Lower leg skin (tissue), 4 donors: ENCODE data around the gene BFSP2. TPM values are rescaled to one million over a fixed set of nuclear protein-coding genes. Genes with fewer than 3 reads are reported as not detected.
"Not testable (repeated sequence)": the region's sequence is repeated elsewhere in the genome, so short reads cannot be mapped to it uniquely, and the experiment has no call there.

Experiments
- DNase-seq, 2 donors: peaks; one replicate each; pipeline ENCODE4 v3.0.0-alpha.2; 2019; ENCODE audit warnings: low spot score in 2 of 2
- H3K4me3 ChIP-seq: fragments of 200-600 bp; sonication (generic); 2 replicates; pipeline ENCODE4 v1.5.1; 2017; ENCODE audit warnings: mild to moderate bottlenecking, low read depth; ENCODE audit not compliant: poor library complexity, severe bottlenecking
- POLR2A ChIP-seq, 2 donors: fragments of 450-650 bp; IDR thresholded peaks; one replicate each; pipeline ENCODE4 v1.6.1; 2016 to 2017; ENCODE audit warnings: antibody characterized with exemption in 2 of 2, mild to moderate bottlenecking in 1 of 2, moderate library complexity in 1 of 2
- WGBS, 2 donors: methylation state at CpG; one replicate each; pipeline ENCODE4 v1.1.5; 2018; 5-methylcytosine and 5-hydroxymethylcytosine counted together
- intact Hi-C: fragments of 100-400 bp; cut with DNase I; formaldehyde crosslinking; loops from one replicate; pipeline ENCODE4 v1.15.0; 2023; ENCODE audit warnings: low total_unique reads
- total RNA-seq, 4 donors: library from RNA; depleted of rRNA; stranded (reverse); fragments of >200 nt; gene quantifications; one replicate each; pipeline ENCODE4 v1.1.0, GENCODE V29; 2016
- TF ChIP-seq, protein P1 (sequence below), 3 donors: fragments of 450-650 bp; IDR thresholded peaks; one replicate each; pipeline ENCODE4 v1.5.1; 2016; ENCODE audit warnings: antibody characterized with exemption in 3 of 3, mild to moderate bottlenecking in 3 of 3, moderate library complexity in 2 of 3

Gene BFSP2
- total RNA-seq, 4 donors from 2014 or later, result not detected

DNA sequence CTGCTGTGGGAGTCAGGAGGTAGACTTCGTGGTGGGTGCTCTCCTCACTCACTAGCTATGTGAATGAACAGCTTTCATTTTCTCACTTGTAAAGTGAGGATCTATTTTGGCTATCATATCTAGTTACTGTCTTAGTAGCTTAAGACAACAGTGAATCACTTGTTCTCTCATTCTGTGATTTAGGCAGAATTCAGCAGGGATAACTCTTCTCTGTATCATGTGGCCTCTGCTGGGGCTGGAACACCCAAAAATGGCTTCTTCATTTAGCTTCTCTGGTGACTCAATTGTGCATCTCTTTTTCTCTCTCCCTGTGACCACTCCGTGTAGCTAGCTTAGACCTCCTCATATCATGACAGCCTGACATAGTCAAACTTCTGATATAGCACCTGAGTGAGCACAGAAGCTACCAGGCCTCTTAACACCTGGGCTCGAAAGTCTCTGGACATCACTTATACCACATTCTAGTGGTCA, 68.4 kb downstream of the BFSP2 start:
- no peak overlapping the region for H3K4me3 ChIP-seq
- WGBS, 2 donors, result 76 to 83% methylated on average over 3 of the region's 3 CpGs
- DNase-seq, result no peak
- intact Hi-C loops, result no loop called here
- TF ChIP-seq, protein P1, sequence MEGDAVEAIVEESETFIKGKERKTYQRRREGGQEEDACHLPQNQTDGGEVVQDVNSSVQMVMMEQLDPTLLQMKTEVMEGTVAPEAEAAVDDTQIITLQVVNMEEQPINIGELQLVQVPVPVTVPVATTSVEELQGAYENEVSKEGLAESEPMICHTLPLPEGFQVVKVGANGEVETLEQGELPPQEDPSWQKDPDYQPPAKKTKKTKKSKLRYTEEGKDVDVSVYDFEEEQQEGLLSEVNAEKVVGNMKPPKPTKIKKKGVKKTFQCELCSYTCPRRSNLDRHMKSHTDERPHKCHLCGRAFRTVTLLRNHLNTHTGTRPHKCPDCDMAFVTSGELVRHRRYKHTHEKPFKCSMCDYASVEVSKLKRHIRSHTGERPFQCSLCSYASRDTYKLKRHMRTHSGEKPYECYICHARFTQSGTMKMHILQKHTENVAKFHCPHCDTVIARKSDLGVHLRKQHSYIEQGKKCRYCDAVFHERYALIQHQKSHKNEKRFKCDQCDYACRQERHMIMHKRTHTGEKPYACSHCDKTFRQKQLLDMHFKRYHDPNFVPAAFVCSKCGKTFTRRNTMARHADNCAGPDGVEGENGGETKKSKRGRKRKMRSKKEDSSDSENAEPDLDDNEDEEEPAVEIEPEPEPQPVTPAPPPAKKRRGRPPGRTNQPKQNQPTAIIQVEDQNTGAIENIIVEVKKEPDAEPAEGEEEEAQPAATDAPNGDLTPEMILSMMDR (IDR thresholded peaks at IDR 0.05), result no peak
- TF ChIP-seq POLR2A (IDR thresholded peaks at IDR 0.05), result no peak

DNA sequence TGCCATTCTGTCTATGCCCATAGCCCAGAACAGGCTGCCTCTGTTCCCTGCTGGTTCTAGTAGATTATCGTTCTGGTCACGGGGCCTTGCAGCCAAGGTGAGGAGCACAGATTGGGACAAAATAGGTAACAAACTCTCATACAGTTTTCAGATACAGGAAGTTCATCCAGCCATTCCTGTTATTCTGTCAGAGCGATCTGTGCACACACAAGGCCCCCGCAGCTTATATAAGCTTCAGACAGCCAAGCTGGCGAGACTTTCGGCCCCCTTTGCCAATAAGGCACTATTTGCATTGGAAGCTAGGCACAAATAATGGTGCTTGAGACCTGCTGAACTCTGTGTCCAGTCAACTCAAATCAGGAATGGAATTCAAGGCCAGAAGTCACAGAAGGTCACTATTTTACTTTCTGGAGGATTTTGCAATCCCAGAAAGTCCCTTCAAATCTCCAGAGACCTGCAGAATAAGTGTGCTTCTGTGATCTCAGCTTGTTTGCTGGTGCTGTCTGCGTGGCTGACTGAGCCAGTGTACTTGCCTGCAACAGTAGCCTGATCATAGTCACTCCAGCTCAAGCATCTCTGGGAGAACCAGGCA, 69.4 kb downstream of the BFSP2 start:
- H3K4me3 ChIP-seq, result no peak overlapping the region
- WGBS, 2 donors, result 63 to 85% methylated on average over 7 of the region's 7 CpGs
- intact Hi-C loops, result no loop called here
- no peak for DNase-seq
- TF ChIP-seq, protein P1 (IDR thresholded peaks at IDR 0.05), result no peak
- no peak for TF ChIP-seq POLR2A (IDR thresholded peaks at IDR 0.05)

DNA sequence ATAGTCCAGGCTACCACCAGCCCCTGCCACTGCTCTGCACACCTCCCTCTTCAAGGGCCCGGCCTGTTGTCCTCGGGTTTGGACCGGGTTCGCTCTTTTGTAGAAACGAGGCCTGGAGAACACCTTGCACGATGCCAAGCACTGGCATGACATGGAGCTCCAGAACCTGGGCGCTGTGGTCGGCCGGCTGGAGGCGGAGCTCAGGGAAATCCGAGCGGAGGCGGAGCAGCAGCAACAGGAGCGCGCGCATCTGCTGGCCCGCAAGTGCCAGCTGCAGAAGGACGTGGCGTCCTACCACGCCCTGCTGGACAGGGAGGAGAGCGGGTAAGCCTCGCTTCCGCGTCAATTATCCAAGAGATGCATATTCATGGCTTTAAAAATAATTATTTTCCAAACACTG, 72.4 kb downstream of the BFSP2 start:
- no peak overlapping the region for H3K4me3 ChIP-seq
- 71 to 75% methylated on average over 24 of the region's 24 CpGs for WGBS, 2 donors

DNA sequence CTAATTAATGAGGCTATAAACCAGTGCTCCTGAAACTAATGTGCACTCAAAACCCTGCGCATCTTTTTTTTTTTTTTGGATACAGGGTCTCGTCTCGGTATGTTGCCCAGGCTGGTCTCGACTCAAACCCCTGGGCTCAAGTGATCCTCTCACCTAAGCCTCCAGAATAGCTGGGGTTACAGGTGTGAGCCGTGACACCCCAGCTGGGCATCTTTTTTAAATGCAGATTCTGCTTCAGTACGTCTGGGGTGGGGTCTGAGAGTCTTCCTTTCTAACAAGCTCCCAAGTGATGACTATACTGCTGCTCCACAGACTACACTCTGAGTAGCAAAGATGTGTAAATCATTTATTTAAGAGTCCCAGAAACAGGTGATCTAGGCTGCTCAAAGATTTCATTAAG, 73.0 kb downstream of the BFSP2 start:
- intact Hi-C loops, result no loop called here
- TF ChIP-seq, protein P1 (IDR thresholded peaks at IDR 0.05), result no peak
- no peak for TF ChIP-seq POLR2A (IDR thresholded peaks at IDR 0.05)
- WGBS, 2 donors, result 79 to 83% methylated on average over 6 of the region's 6 CpGs
- H3K4me3 ChIP-seq, result no peak overlapping the region
- DNase-seq, result no peak

More for the DNA sequence above, 72.4 kb downstream of the BFSP2 start:
- no peak for DNase-seq
- intact Hi-C loops, result no loop called here
- TF ChIP-seq, protein P1 (IDR thresholded peaks at IDR 0.05), result no peak
- TF ChIP-seq POLR2A (IDR thresholded peaks at IDR 0.05), result no peak

DNA sequence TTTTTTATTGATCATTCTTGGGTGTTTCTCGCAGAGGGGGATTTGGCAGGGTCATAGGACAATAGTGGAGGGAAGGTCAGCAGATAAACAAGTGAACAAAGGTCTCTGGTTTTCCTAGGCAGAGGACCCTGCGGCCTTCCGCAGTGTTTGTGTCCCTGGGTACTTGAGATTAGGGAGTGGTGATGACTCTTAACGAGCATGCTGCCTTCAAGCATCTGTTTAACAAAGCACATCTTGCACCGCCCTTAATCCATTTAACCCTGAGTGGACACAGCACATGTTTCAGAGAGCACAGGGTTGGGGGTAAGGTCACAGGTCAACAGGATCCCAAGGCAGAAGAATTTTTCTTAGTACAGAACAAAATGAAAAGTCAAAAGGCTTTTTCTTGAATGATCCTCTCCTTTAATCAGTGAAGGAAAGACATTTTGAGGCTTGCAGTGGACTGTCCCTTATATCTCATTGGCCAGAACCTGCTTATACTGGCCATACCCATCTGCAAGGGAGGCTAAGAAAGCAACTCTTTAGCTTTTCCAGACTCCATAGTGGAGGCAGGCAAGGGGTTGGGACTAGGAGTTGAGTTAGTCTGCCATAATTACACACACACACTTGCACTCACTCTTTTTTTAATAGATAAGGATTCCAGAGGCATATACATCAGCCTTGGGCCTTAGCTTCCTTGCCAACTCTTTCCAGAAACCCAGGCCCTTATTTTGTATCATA, 73.8 kb downstream of the BFSP2 start:
- WGBS, 2 donors, result 58 to 60% methylated on average over 1 to 3 of the region's 5 CpGs
- H3K4me3 ChIP-seq, intact Hi-C loops, DNase-seq: not testable (repeated sequence)

DNA sequence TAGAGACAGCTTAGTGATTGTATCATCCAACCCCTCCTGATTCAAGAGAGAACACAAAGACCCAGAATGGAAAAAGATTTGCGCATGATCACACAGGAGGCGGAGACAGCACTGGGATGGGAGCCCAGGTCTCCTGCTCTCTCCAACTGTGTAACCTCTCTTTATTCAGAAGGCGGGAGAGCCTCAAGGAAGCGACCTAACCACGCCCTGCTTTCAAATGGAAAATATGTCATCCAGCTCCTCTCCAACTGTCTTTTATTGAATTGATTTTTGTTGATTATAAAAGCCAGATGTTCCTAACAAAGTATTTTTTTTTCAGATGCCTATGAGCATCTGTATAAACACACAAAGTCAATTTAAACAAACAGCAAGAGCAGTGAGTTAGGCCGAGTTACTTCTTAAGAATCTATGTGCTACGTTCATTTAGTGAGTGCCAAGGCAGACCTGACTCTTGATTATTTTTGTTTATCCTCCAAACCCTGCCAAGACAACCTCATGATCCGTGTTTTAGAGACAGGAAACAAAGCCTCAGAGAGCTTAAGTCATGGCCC, 74.5 kb downstream of the BFSP2 start:
- WGBS, 2 donors, result 14 to 16% methylated on average over 8 of the region's 8 CpGs
- intact Hi-C loops, result no loop called here
- TF ChIP-seq, protein P1 (IDR thresholded peaks at IDR 0.05), result no peak
- no peak for TF ChIP-seq POLR2A (IDR thresholded peaks at IDR 0.05)
- no peak overlapping the region for H3K4me3 ChIP-seq
- peak; percentile 82 to 90 for DNase-seq
